Astrocyte of the spinal cord (primary cell): ENCODE data around the gene MEG3.

Source experiments
- DNase-seq: peaks from one replicate; pipeline ENCODE4 v3.0.0; 2011; ENCODE audit warnings: low read depth, low spot score
- H3K4me3 ChIP-seq: 2 replicates; pipeline ENCODE4 v1.5.1; 2011; ENCODE audit warnings: low read depth, mild to moderate bottlenecking, low read length, moderate library complexity
- in situ Hi-C: cut with HindIII; loops from 2 replicates; pipeline ENCODE4 v1.10.0; 2017; ENCODE audit warnings: low sequenced_read_pairs
- TF ChIP-seq, protein P1 (sequence below): IDR thresholded peaks from 2 replicates; pipeline ENCODE4 v1.5.1; 2012; ENCODE audit warnings: low read depth, mild to moderate bottlenecking, low read length, inconsistent platforms

Gene MEG3

DNA sequence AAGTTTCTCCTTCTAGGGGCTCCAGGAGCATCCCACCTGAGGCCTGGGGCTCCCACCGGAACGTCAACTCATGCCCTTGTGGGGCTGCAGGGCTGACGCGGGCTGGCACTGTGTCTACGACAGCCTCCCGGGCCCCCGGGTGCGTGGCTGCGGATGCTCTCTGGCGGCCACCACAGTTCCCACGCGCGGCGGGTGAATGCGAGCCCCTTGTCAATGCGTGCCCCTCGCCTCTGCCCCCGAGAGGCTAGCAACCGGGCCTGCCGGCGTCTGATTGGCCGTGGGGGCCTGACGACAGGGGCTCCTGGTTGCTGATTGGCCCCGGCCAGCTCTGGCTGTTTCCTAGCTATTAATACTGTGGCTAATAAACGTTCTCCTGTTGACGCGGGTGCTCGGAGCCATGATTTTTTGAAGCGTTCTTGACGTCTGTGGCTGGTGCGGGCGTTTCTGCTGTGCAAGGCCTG, 1.8 kb upstream of the MEG3 start:
- TF ChIP-seq, protein P1, sequence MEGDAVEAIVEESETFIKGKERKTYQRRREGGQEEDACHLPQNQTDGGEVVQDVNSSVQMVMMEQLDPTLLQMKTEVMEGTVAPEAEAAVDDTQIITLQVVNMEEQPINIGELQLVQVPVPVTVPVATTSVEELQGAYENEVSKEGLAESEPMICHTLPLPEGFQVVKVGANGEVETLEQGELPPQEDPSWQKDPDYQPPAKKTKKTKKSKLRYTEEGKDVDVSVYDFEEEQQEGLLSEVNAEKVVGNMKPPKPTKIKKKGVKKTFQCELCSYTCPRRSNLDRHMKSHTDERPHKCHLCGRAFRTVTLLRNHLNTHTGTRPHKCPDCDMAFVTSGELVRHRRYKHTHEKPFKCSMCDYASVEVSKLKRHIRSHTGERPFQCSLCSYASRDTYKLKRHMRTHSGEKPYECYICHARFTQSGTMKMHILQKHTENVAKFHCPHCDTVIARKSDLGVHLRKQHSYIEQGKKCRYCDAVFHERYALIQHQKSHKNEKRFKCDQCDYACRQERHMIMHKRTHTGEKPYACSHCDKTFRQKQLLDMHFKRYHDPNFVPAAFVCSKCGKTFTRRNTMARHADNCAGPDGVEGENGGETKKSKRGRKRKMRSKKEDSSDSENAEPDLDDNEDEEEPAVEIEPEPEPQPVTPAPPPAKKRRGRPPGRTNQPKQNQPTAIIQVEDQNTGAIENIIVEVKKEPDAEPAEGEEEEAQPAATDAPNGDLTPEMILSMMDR, result no peak
- DNase-seq, result peak; percentile 68
- in situ Hi-C loops, result no loop called here
- no peak overlapping the region for H3K4me3 ChIP-seq

DNA sequence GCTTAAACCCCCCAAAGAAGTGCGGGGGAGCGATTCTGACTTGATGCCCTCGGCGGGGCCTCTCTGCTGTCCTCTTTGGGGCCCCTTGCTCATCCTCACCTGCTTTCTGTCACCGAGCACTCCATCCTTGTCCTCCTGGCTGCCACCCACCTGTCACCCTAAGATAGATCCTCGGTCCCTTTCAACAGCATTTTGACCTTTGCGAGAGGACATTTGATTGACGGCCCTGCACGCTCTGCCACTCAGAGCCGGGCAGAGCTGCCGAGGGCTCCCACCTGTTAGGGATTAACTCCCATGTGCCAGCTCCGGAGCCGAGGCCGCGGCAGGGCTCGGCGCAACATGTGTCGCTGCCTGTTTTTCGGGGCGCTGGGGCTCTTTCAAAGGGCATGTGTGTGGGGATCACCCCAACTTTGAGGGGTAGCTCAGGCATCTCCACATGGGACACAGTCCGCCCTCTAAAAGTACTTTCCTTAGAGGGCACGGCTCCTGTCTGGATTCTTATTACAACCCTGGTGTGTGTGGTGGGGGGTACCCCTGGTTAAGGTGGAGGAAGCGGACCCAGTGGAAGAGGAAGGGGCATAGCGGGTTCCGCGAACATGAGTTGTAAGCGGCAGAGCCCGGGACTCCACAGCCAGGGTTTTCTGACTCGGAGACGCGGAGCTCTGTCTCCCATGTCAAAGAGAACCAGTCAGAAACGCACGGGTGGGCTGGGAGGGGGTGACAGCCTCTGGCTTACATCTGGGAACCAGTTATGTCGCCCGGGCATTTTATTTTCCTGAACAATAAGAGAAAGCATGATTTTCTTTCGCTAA, 811 bp upstream of the MEG3 start:
- TF ChIP-seq, protein P1, result no peak
- DNase-seq, result no peak
- peak overlapping the region; percentile 93 for H3K4me3 ChIP-seq
- in situ Hi-C loops, result no loop called here

DNA sequence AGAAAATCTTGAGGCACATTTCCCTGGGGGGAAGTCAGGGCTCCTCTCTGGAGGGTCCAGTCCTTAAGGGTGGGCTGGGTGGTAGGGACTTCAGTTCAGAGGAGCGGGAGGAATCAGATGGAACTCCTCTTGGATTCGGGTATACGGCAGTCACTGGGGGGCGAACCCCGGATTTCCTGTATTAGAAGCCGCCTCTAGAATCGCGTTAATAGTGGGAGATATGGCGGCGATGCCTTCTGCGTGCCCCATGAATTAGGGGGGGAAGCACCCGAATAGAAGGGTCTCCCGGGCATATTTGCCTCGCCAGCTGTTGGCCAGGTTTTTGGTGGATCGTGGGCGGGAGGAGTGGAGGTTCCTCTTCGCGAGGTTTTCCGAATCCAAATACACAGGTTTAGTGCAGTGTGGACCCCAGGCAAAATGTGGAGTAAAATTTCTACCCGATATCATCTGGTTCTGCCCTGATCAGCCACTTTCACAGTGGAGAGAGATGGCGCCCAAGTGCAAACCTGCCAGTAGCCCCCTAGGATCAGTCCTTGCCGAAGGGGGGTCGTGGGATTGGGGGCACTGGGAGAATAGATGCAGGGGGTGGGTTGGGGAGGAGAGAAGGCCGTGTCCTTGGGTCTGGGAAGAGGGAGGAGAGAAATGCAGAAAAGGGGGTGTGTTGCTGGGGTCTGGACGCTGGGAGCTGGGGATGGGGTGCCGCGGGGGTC, 628 bp downstream of the MEG3 start:
- H3K4me3 ChIP-seq, result peak overlapping the region; percentile 93
- TF ChIP-seq, protein P1, result no peak
- no peak for DNase-seq
- in situ Hi-C loops, result no loop called here

DNA sequence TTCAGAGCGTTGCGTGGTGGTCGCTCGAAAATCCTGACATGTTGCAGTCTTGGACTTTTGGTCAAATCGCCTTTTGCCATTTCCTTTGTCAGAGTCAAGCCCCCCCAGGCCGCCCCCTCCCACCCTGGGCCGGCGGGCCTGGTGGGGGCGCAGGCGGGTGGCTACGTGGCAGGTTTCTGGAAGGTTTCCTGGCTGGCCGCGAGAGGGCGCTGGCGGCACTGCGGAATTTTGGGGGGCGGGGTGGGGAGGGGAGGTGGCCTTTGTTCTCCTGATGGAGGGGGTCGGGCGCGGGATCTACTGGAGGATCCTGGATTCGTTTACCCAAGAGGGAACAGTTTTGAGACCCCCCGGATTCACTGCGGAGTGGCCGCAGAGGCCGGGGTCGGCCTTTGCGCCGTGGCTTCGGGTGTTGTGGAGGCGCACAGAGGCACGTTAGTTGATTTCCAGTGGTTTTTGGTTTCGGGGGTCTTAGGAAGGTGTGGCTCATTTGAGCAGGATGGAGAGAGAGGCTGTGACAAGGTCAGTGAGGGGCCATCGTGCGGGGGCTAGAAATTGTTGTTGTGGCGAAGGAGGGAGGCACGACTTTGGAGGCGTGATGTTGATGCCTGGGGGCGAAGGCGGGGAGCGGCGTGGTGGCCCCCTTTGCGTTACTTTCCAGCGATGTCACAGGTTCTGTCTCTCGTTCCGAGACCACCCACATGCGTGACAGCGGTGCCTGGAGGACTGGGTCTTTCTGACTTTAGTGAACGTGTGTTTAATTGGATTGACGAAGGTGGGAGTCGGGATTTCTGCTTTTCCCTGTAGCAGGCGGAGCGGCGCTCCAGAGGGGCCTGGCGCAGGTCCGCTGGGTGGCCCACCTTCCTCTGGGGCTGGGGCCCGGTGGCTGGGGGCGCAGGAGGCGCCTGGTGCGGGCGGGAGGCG, 1.4 kb downstream of the MEG3 start:
- TF ChIP-seq, protein P1, result peak; percentile 55
- no peak for DNase-seq
- in situ Hi-C loops, result no loop called here
- peak overlapping the region; percentile 93 for H3K4me3 ChIP-seq

DNA sequence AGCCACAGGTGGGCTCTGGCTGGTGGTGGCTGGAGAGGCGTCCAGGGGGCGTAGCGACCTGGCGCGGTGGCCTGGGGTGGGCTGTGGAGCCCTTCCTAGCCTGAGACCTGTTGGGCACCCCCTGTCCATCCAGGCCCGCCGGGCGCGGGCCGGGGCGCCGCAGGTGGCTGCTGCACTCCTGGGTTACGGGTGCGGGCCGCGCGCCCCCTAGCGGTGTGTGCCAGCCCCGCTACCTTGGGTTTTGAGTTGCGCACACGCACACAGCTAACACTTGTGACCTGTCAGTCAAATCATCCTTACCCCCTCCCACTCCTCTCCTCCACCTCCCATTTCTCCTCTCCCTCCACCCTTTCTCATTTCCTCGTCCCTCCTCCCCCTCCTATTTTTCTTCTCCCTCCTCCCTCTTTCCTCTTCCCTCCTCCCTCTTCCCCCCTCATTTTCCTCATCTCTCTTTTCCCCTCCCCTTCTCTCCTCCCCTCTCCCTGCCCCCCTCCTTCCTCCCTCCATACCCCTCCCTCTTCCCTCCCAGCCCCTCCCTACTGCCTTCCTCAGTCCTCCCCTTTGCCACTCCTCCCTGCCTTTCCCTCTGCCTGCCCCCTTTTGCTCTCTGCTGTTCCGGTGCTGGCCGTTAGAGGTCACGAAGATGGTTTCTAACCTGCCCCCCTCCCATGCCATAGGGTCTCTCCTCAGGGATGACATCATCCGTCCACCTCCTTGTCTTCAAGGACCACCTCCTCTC, 2.3 kb downstream of the MEG3 start:
- peak overlapping the region; percentile 93 for H3K4me3 ChIP-seq
- TF ChIP-seq, protein P1, result peak; percentile 66
- in situ Hi-C loops, result no loop called here
- peak; percentile 76 for DNase-seq

DNA sequence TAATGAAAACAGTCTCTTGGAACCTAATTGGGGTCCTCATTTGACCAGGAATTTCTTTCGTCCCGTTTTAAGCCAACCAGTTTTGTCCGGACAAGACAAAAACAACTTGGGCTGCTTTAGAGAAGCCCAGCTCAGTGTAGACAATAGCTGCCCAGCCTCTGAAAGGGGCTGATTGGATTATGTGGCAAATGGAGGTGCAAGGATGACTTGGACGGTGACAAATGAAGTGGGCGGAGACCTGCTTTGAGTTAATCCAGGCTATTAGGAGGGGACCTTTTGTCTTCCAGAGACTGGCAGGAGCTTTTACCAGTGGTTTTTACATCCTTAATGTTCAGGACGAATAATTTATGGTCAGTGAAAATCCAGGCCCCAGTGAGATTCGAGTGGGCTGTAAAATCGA, 4.8 kb downstream of the MEG3 start:
- in situ Hi-C loops, result no loop called here
- no peak for DNase-seq
- TF ChIP-seq, protein P1, result no peak
- H3K4me3 ChIP-seq, result no peak overlapping the region
